SK-N-SH (cell line): ENCODE results near the gene ATF4. TPM values are rescaled to one million over a fixed set of nuclear protein-coding genes. Genes with fewer than 3 reads are reported as not detected.

Source experiments
- CTCF ChIA-PET: fragments of 300-600, 350-600 bp; formaldehyde crosslinking; extraction: SDS; loops from one replicate; lab custom pipeline; 2021; lab: Yijun Ruan, JAX
- POLR2A ChIA-PET: fragments of 350-600 bp; sonication (Branson Sonifier 250); formaldehyde crosslinking; extraction: SDS; loops from one replicate; lab custom pipeline; 2020; ENCODE audit warnings: antibody characterized with exemption, inconsistent platforms; lab: Yijun Ruan, JAX
- DNase-seq: peaks from one replicate; pipeline ENCODE4 v3.0.0; 2012
- H2AFZ ChIP-seq: fragments of 200-600 bp; sonication (generic); 2 replicates; pipeline ENCODE4 v1.8.1; 2016; ENCODE audit warnings: antibody characterized with exemption, mild to moderate bottlenecking, low read depth
- H3F3A ChIP-seq: fragments of 200-600 bp; sonication (generic); replicated peaks from 2 replicates; pipeline ENCODE3; 2016; ENCODE audit warnings: antibody characterized with exemption, mild to moderate bottlenecking; ENCODE audit not compliant: insufficient read depth
- H3K27ac ChIP-seq, 2 experiments: fragments of 200-500 bp in 1 of 2; fragments of 200-600 bp in 1 of 2; sonication (Bioruptor generic) in 1 of 2; sonication (generic), shearing (Covaris generic) in 1 of 2; 2 replicates each; pipeline versions ENCODE4 v1.5.1 to v1.6.1; 2014 to 2016; ENCODE audit warnings: low read depth in 2 of 2, inconsistent platforms in 1 of 2, low read length in 1 of 2, mild to moderate bottlenecking in 1 of 2, mixed read lengths in 1 of 2
- H3K27me3 ChIP-seq: fragments of 200-600 bp; sonication (generic), shearing (Covaris generic); 2 replicates; pipeline ENCODE4 v1.6.1; 2016; ENCODE audit warnings: mixed run types; ENCODE audit not compliant: insufficient read depth
- H3K36me3 ChIP-seq, 2 experiments: fragments of 200-500 bp in 1 of 2; fragments of 200-600 bp in 1 of 2; sonication (Bioruptor generic) in 1 of 2; sonication (generic) in 1 of 2; replicated peaks in 1 of 2; 2 replicates each; pipeline versions ENCODE3 to v1.5.1; 2014 to 2016; ENCODE audit warnings: low read length in 1 of 2, mild to moderate bottlenecking in 1 of 2; ENCODE audit not compliant: insufficient read depth in 2 of 2, control insufficient read depth in 1 of 2
- H3K4me1 ChIP-seq, 2 experiments: fragments of 200-500 bp in 1 of 2; fragments of 200-600 bp in 1 of 2; sonication (Bioruptor generic) in 1 of 2; sonication (generic), shearing (Covaris generic) in 1 of 2; 2 replicates each; pipeline versions ENCODE4 v1.5.1 to v1.6.1; 2014 to 2016; ENCODE audit warnings: low read depth in 1 of 2, low read length in 1 of 2, mixed run types in 1 of 2; ENCODE audit not compliant: insufficient read depth in 2 of 2, control insufficient read depth in 1 of 2
- H3K4me2 ChIP-seq: fragments of 200-600 bp; sonication (generic), shearing (Covaris generic); 2 replicates; pipeline ENCODE4 v1.6.1; 2017; ENCODE audit warnings: mixed run types
- H3K4me3 ChIP-seq, 2 experiments: fragments of 200-500 bp in 1 of 2; fragments of 200-600 bp in 1 of 2; sonication (Bioruptor generic) in 1 of 2; sonication (generic), shearing (Covaris generic) in 1 of 2; 2 replicates each; pipeline versions ENCODE4 v1.5.1 to v1.8.1; 2014 to 2016; ENCODE audit warnings: low read depth in 2 of 2, inconsistent platforms in 1 of 2, low read length in 1 of 2, mild to moderate bottlenecking in 1 of 2, mixed read lengths in 1 of 2, moderate library complexity in 1 of 2
- H3K79me2 ChIP-seq: fragments of 200-600 bp; sonication (generic); 2 replicates; pipeline ENCODE4 v1.8.1; 2017; ENCODE audit warnings: mild to moderate bottlenecking; ENCODE audit not compliant: insufficient read depth
- H3K9ac ChIP-seq: fragments of 200-600 bp; sonication (generic); 2 replicates; pipeline ENCODE4 v1.6.1; 2017; ENCODE audit warnings: mixed run types
- H3K9me2 ChIP-seq: fragments of 200-600 bp; sonication (generic); 2 replicates; pipeline ENCODE4 v1.6.1; 2017; ENCODE audit warnings: mixed run types
- H3K9me3 ChIP-seq: fragments of 200-600 bp; sonication (generic); 2 replicates; pipeline ENCODE4 v1.6.1; 2017; ENCODE audit warnings: mixed run types, mild to moderate bottlenecking, moderate library complexity
- H4K20me1 ChIP-seq: fragments of 200-600 bp; sonication (generic); 2 replicates; pipeline ENCODE4 v1.6.1; 2017; ENCODE audit warnings: mild to moderate bottlenecking, mixed run types; ENCODE audit not compliant: insufficient read depth
- ELF1 ChIP-seq: IDR thresholded peaks from 2 replicates; pipeline ENCODE4 v1.4.0; 2012
- FOSL2 ChIP-seq: IDR thresholded peaks from 2 replicates; pipeline ENCODE4 v1.4.0; 2012; ENCODE audit warnings: low read depth, mild to moderate bottlenecking, moderate library complexity, borderline replicate concordance
- GATA2 ChIP-seq: sonication (generic); formaldehyde crosslinking; IDR thresholded peaks from 2 replicates; pipeline ENCODE4 v1.5.0; 2020; ENCODE audit warnings: mild to moderate bottlenecking, missing genetic modification reagents
- MXI1 ChIP-seq: IDR thresholded peaks from 2 replicates; pipeline ENCODE4 v1.6.1; 2012; ENCODE audit warnings: mild to moderate bottlenecking, low read depth, low read length, improper control_type of control experiment
- NRF1 ChIP-seq: IDR thresholded peaks from 2 replicates; pipeline ENCODE4 v1.6.1; 2012; ENCODE audit warnings: low read depth, mild to moderate bottlenecking, low read length
- RXRA ChIP-seq: IDR thresholded peaks from 2 replicates; pipeline ENCODE4 v1.4.0; 2012; ENCODE audit warnings: low read depth, mild to moderate bottlenecking, borderline replicate concordance
- SIN3A ChIP-seq: IDR thresholded peaks from 2 replicates; pipeline ENCODE4 v1.6.1; 2012; ENCODE audit warnings: low read depth, mild to moderate bottlenecking, low read length, moderate library complexity, borderline replicate concordance
- SMC3 ChIP-seq: IDR thresholded peaks from 2 replicates; pipeline ENCODE4 v1.6.1; 2012; ENCODE audit warnings: low read depth, low read length, improper control_type of control experiment
- WGBS: methylation state at CpG from one replicate; pipeline ENCODE4 v1.1.6; 2017; ENCODE audit warnings: low lambda C conversion rate; 5-methylcytosine and 5-hydroxymethylcytosine counted together
- polyA plus RNA-seq, 3 experiments: library from polyadenylated mRNA; depleted of rRNA; stranded (reverse); fragments of >200 nt; gene quantifications; 2 replicates each; pipeline ENCODE4 v1.2.3, GENCODE V29; 2012
- TF ChIP-seq, protein P1 (sequence below): IDR thresholded peaks from 2 replicates; pipeline ENCODE4 v1.4.0; 2012; ENCODE audit warnings: low read depth, borderline replicate concordance
- TF ChIP-seq, protein P2 (sequence below): IDR thresholded peaks from 2 replicates; pipeline ENCODE4 v1.4.0; 2012; ENCODE audit warnings: low read depth
- TF ChIP-seq, protein P3 (sequence below): fragments of 150-350 bp; IDR thresholded peaks from 2 replicates; pipeline ENCODE4 v1.6.1; 2017; ENCODE audit warnings: antibody characterized with exemption, low read length, low read depth, borderline replicate concordance

The ATF4 gene
- polyA plus RNA-seq, 1 of the 3 experiments (the other 2 are of a cell fraction) = 375 TPM

GRCh38 chr22:39500101-39500500, 20.3 kb upstream of the ATF4 start:
- H2AFZ ChIP-seq = no peak overlapping the region
- TF ChIP-seq, protein P1, sequence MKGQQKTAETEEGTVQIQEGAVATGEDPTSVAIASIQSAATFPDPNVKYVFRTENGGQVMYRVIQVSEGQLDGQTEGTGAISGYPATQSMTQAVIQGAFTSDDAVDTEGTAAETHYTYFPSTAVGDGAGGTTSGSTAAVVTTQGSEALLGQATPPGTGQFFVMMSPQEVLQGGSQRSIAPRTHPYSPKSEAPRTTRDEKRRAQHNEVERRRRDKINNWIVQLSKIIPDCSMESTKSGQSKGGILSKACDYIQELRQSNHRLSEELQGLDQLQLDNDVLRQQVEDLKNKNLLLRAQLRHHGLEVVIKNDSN = no peak
- TF ChIP-seq ELF1 (no peak), GATA2 (CRISPR knock-in tag) (no peak), NRF1 (no peak), MXI1 (no peak), RXRA (no peak), FOSL2 (no peak), SIN3A (no peak), SMC3 (no peak)
- TF ChIP-seq, protein P2, sequence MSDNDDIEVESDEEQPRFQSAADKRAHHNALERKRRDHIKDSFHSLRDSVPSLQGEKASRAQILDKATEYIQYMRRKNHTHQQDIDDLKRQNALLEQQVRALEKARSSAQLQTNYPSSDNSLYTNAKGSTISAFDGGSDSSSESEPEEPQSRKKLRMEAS = no peak
- TF ChIP-seq, protein P3, sequence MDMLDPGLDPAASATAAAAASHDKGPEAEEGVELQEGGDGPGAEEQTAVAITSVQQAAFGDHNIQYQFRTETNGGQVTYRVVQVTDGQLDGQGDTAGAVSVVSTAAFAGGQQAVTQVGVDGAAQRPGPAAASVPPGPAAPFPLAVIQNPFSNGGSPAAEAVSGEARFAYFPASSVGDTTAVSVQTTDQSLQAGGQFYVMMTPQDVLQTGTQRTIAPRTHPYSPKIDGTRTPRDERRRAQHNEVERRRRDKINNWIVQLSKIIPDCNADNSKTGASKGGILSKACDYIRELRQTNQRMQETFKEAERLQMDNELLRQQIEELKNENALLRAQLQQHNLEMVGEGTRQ = no peak
- 78% methylated on average over 4 of the region's 6 CpGs for WGBS

GRCh38 chr22:39501644-39502108, 18.7 kb upstream of the ATF4 start:
- ChIA-PET CTCF (interaction anchor here (0.7 to 1.2 kb wide), 3 partner anchors 8 to 40 kb away, joined by 3 to 5 read pairs (median 4); no protein-coding TSS in a partner anchor), POLR2A (interaction anchor here (0.6 to 1.7 kb wide), 8 partner anchors 11 to 543 kb away, joined by 3 to 14 read pairs (median 4); partner anchors contain the start of gene ATF4)

More at GRCh38 chr22:39500101-39500500, 20.3 kb upstream of the ATF4 start:
- Histone ChIP-seq H3K27ac (no peak overlapping the region), H3K79me2 (peaks cover 27% of the 10 kb centered on the region), H3F3A (no peaks in the 10 kb centered on the region), H3K9me3 (no peaks in the 10 kb centered on the region), H3K36me3 (peaks cover 4 to 8% of the 10 kb centered on the region in 2 experiments), H3K27me3 (no peaks in the 10 kb centered on the region), H3K4me2 (no peak overlapping the region), H4K20me1 (no peaks in the 10 kb centered on the region), H3K4me1 (peaks cover 0 to 27% of the 10 kb centered on the region in 2 experiments; a peak in 2 of 4 replicates), H3K4me3 (no peak overlapping the region), H3K9ac (no peak overlapping the region), H3K9me2 (no peaks in the 10 kb centered on the region)
- ChIA-PET CTCF (no interaction called here), POLR2A (no interaction called here)
- no peak for DNase-seq

More at GRCh38 chr22:39501644-39502108, 18.7 kb upstream of the ATF4 start:
- Histone ChIP-seq H3K4me1 (peaks cover 0 to 21% of the 10 kb centered on the region in 2 experiments; a peak in 2 of 4 replicates), H2AFZ (0 out of 2 replicates have a peak overlapping the region, but pooled peaks have one; percentile 59), H4K20me1 (no peaks in the 10 kb centered on the region), H3K79me2 (peaks cover 32% of the 10 kb centered on the region)
- DNase-seq = no peak
- no peak for TF ChIP-seq FOSL2
- TF ChIP-seq, all 33 proteins: peak for 0
- Histone ChIP-seq H3F3A (no peaks in the 10 kb centered on the region), H3K27me3 (no peaks in the 10 kb centered on the region), H3K9me2 (no peaks in the 10 kb centered on the region), H3K36me3 (peaks cover 4 to 20% of the 10 kb centered on the region in 2 experiments), H3K27ac (peak overlapping the region in 1 of 2 experiments; percentile 62; a peak in 1 of 4 replicates), H3K9me3 (no peaks in the 10 kb centered on the region), H3K4me3 (peak overlapping the region in 1 of 2 experiments; percentile 66; a peak in 3 of 4 replicates), H3K9ac (no peak overlapping the region; the same call in 1 of the 2 replicates), H3K4me2 (peak overlapping the region; percentile 52; the same call in 1 of the 2 replicates)
- 54% methylated on average over 7 of the region's 13 CpGs for WGBS
